NB4 (cell line): ENCODE measurements around the gene C1QC.

Experiments
- CTCF ChIP-seq: IDR thresholded peaks from one replicate; pipeline ENCODE4 v1.5.1; 2012; ENCODE audit warnings: low read depth, low read length
- POLR2A ChIP-seq: IDR thresholded peaks from 2 replicates; pipeline ENCODE4 v1.6.1; 2011; ENCODE audit warnings: mild to moderate bottlenecking; ENCODE audit not compliant: insufficient read length; ENCODE audit errors: extremely low read depth

GRCh38 chr1:22595108-22595507 is 48.3 kb upstream of the C1QC start:
- no peak for TF ChIP-seq CTCF
- TF ChIP-seq POLR2A = no peak
